CMK (cell line): Measurements from ENCODE around the gene RIMS3.
"Not testable (repeated sequence)": the region's sequence is repeated elsewhere in the genome, so short reads cannot be mapped to it uniquely, and the experiment has no call there.

Experiments
- DNase-seq: peaks from one replicate; pipeline ENCODE4 v3.0.0-alpha.2; 2010; ENCODE audit warnings: low read depth

Gene RIMS3

GRCh38 chr1:40593449-40594186 lies 71.9 kb downstream of the RIMS3 start:
- DNase-seq, result no peak

- no peak for DNase-seq
Measured at GRCh38 chr1:40592107-40592803, 73.2 kb downstream of the RIMS3 start.

- DNase-seq, result no peak
Measured at GRCh38 chr1:40588586-40588985, 76.9 kb downstream of the RIMS3 start.

- DNase-seq, result no peak
Measured at GRCh38 chr1:40583980-40584379, 81.5 kb downstream of the RIMS3 start.

- DNase-seq, result no peak
Measured at GRCh38 chr1:40582116-40582515, 83.4 kb downstream of the RIMS3 start.

- no peak for DNase-seq
Measured at GRCh38 chr1:40575336-40575735, 90.1 kb downstream of the RIMS3 start.

- DNase-seq, result not testable (repeated sequence)
Measured at GRCh38 chr1:40574805-40575204, 90.7 kb downstream of the RIMS3 start.
